ENCODE results near the gene WDR86.

GRCh38 chr7:151383638-151384351 lies 26.0 kb downstream of the WDR86 start:
- TF ChIP-seq POLR2A (IDR thresholded peaks at IDR 0.05; ENCODE audit: low read length), result no peak
- TF ChIP-seq GATA1 (IDR thresholded peaks at IDR 0.05; ENCODE audit: low read depth, low read length), result no peak

Measured in erythroblast (primary cell).